ENCODE data around the gene NRXN2. TPM values are rescaled to one million over a fixed set of nuclear protein-coding genes. Genes with fewer than 3 reads are reported as not detected.

Gene NRXN2
- total and polyA plus RNA-seq, 7 donors = 0.44 to 5.2 (median 1.9) TPM

DNA sequence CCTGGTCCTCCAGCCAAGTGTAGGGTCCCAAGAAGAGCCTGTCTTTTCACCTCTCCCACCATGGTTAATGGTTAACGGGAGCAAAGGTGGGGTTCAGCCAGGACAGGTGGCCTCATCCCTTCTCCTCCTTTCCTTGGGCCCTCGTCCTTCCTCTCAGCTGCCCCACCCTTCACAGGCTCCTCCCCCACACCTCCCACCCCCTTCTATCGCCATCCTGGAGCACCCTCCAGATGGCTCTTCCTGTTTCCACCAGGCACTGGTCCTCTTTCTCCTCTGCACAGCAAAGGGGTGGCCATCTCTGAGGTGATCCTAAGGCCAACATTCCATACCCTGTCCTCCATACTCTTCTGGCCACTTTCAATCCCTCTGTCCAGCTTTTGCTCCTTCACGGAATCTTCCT is 83.1 kb downstream of the NRXN2 start:
- ATAC-seq (no peak), DNase-seq (no peak)
- TF ChIP-seq, protein P1, sequence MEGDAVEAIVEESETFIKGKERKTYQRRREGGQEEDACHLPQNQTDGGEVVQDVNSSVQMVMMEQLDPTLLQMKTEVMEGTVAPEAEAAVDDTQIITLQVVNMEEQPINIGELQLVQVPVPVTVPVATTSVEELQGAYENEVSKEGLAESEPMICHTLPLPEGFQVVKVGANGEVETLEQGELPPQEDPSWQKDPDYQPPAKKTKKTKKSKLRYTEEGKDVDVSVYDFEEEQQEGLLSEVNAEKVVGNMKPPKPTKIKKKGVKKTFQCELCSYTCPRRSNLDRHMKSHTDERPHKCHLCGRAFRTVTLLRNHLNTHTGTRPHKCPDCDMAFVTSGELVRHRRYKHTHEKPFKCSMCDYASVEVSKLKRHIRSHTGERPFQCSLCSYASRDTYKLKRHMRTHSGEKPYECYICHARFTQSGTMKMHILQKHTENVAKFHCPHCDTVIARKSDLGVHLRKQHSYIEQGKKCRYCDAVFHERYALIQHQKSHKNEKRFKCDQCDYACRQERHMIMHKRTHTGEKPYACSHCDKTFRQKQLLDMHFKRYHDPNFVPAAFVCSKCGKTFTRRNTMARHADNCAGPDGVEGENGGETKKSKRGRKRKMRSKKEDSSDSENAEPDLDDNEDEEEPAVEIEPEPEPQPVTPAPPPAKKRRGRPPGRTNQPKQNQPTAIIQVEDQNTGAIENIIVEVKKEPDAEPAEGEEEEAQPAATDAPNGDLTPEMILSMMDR (IDR thresholded peaks at IDR 0.05) = no peak
- intact Hi-C loops (cut with DNase I) = no loop called here
- 57 to 67% (median 64%) methylated on average over 3 to 4 of the region's 4 CpGs for WGBS, 3 donors
- H3K9me3 ChIP-seq = no peaks in the 10 kb centered on the region
- peaks cover 0 to 74% (median 40%) of the 10 kb centered on the region in 3 donors for H3K27me3 ChIP-seq (ENCODE audit: insufficient read depth in 3 of 3, low read length in 2 of 3)
- H3K27ac ChIP-seq = no peak overlapping the region
- no peaks in the 10 kb centered on the region for H3K4me1 ChIP-seq
- no peaks in the 10 kb centered on the region for H3K36me3 ChIP-seq (ENCODE audit: insufficient read depth in 1 of 2, low read depth in 1 of 2)
- no peak overlapping the region for H3K4me3 ChIP-seq

DNA sequence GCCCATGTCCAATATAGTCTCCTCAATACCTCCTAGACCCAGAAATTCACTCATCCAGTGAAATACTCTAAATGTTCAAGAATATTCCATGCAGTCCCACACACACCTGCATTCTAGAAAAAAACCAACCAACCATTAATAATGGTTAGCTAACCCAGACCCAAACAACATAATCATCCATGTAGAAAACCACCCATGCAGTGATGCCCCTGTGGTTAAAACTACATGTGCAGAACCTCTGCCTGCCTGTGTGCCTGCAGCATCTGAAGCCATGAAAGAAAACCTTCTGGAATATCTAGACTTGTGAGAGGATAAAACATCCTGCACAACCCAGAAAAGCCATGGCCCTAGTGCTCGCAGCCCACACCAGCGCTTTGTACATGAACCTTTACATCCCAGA is 84.2 kb downstream of the NRXN2 start:
- ATAC-seq (no peak), DNase-seq (no peak)
- H3K27me3 ChIP-seq (ENCODE audit: insufficient read depth in 3 of 3, low read length in 2 of 3) = peaks cover 0 to 71% (median 38%) of the 10 kb centered on the region in 3 donors

DNA sequence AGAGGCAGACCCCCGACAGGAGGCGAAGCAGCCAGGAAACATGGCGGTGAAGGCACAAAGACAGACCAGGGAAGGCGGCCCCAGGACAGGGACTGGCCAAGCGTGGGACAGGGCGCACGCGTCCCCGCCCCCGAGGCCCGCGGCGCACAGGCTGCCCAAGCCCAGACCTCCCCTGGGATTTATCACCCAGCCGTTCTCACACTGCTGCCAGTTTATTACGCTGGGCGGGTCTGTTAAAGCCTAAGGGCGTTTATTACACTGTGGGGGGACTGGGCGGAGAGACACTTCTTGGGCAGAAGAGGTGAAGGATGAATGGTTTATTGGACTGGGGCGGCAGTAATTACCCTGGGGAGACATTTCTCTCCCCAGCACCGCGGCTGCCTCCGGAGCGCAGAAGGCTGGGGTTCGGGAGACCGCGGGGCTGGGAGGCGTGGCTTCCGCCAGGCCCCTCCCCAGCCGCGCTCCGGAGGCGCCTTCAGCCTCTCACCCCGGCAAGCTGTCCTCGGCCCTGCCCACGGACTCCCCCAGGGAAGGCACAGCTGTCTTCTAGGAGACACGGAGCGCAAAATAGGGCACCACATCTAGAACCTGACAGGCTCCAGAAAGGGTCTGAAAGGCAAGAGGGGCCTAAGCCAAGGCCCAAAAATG is 84.9 kb downstream of the NRXN2 start:
- WGBS, 3 donors = 14 to 24% (median 18%) methylated on average over 34 to 37 of the region's 37 CpGs

More for the DNA sequence above, 84.2 kb downstream of the NRXN2 start:
- H3K4me1 ChIP-seq = no peaks in the 10 kb centered on the region
- H3K9me3 ChIP-seq = no peaks in the 10 kb centered on the region
- no peaks in the 10 kb centered on the region for H3K36me3 ChIP-seq (ENCODE audit: insufficient read depth in 1 of 2, low read depth in 1 of 2)
- TF ChIP-seq, protein P1 (IDR thresholded peaks at IDR 0.05) = no peak
- H3K27ac ChIP-seq = no peak overlapping the region
- no peak overlapping the region for H3K4me3 ChIP-seq
- intact Hi-C loops (cut with DNase I) = no loop called here
- 95 to 100% (median 95%) methylated on average over 2 of the region's 2 CpGs for WGBS, 3 donors

DNA sequence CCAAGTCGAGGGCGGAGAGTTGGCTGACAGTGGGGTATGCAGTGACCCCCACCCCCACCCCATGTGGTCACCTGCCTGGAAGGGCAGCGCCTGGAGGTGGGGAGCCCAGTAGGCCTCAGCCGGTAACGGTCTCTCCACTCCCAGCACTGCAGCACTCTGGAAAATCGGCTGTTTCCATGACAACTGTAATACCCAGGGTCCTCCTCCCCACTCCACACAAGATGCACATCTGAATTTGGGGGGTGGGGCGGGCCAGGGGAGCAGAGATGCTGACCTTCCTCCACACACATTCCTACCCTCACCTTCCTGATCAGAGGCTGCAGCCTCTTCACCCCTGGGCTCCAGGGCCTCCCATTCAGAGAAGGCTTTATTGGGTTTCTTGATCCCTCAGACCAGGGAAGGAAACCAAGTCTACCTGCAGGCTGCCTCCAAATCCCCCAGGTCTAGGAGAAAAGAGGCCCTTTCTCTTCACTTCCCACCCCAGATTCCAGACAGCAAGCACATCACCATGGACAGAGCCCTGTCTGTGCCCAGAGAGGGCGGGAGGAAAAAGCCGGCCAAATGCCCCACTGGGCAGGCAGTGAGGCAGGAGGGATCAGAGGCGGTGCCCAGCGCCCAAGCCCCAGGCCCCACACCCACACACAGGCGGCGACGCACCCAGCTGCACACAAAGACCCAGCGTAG is 85.5 kb downstream of the NRXN2 start:
- Histone ChIP-seq H3K4me1 (no peaks in the 10 kb centered on the region), H3K4me3 (no peak overlapping the region), H3K27me3 (ENCODE audit: insufficient read depth in 3 of 3, low read length in 2 of 3) (peaks cover 0 to 63% (median 38%) of the 10 kb centered on the region in 3 donors), H3K27ac (no peak overlapping the region), H3K9me3 (no peaks in the 10 kb centered on the region), H3K36me3 (ENCODE audit: insufficient read depth in 1 of 2, low read depth in 1 of 2) (no peaks in the 10 kb centered on the region)
- ATAC-seq = no peak
- DNase-seq = no peak
- 40 to 64% (median 47%) methylated on average over 15 of the region's 15 CpGs for WGBS, 3 donors
- intact Hi-C loops (cut with DNase I) = no loop called here
- TF ChIP-seq, protein P1 (IDR thresholded peaks at IDR 0.05) = no peak

More for the DNA sequence above, 84.9 kb downstream of the NRXN2 start:
- DNase-seq = no peak
- TF ChIP-seq, protein P1 (IDR thresholded peaks at IDR 0.05) = no peak
- Histone ChIP-seq H3K27ac (no peak overlapping the region), H3K9me3 (no peaks in the 10 kb centered on the region), H3K4me3 (no peak overlapping the region), H3K36me3 (ENCODE audit: insufficient read depth in 1 of 2, low read depth in 1 of 2) (no peaks in the 10 kb centered on the region), H3K27me3 (ENCODE audit: insufficient read depth in 3 of 3, low read length in 2 of 3) (peaks cover 0 to 67% (median 38%) of the 10 kb centered on the region in 3 donors), H3K4me1 (no peaks in the 10 kb centered on the region)
- ATAC-seq = peak in 3 of 4 donors; percentile 24 to 30 (median 30)
- intact Hi-C loops (cut with DNase I) = no loop called here
